ENCODE data around the gene UNC119B.

The UNC119B gene

GRCh38 chr12:120698665-120699064 is 11.6 kb upstream of the UNC119B start:
- Histone ChIP-seq H2BK12ac (ENCODE audit: low read length) (no peak overlapping the region), H3K36me3 (replicated peaks in 1 of 2; ENCODE audit: control insufficient read depth in 2 of 2, insufficient read depth in 2 of 2, low read length in 2 of 2) (peaks cover 48 to 95% of the 10 kb centered on the region in 2 donors), H4K91ac (ENCODE audit: low read depth, low read length, poor library complexity) (no peak overlapping the region), H3K18ac (ENCODE audit: low read length) (no peak overlapping the region), H3K27ac (replicated peaks; ENCODE audit: low read length) (no peak overlapping the region), H2BK120ac (ENCODE audit: low read depth, low read length) (no peak overlapping the region), H3K4ac (ENCODE audit: low read length) (no peak overlapping the region), H2AK5ac (ENCODE audit: low read depth, low read length) (no peak overlapping the region), H2BK15ac (ENCODE audit: low read length) (no peak overlapping the region), H3K14ac (ENCODE audit: low read length) (no peak overlapping the region), H3K4me3 (ENCODE audit: low read length in 2 of 2) (no peak overlapping the region), H3K27me3 (ENCODE audit: control insufficient read depth in 3 of 3, insufficient read depth in 3 of 3, low read depth in 1 of 3, low read length in 3 of 3) (no peaks in the 10 kb centered on the region), H2AFZ (ENCODE audit: low read length) (no peak overlapping the region), H3K4me2 (ENCODE audit: insufficient read depth, low read length, poor library complexity, severe bottlenecking) (no peak overlapping the region), H4K8ac (ENCODE audit: low read depth, low read length) (no peak overlapping the region), H3K9ac (ENCODE audit: low read depth, low read length, poor library complexity) (no peak overlapping the region), H3K79me1 (ENCODE audit: low read depth, low read length) (no peaks in the 10 kb centered on the region), H3K23ac (ENCODE audit: low read depth, low read length, poor library complexity) (no peak overlapping the region), H3K9me3 (replicated peaks in 1 of 2; ENCODE audit: control insufficient read depth in 2 of 2, insufficient read depth in 1 of 2, low read depth in 1 of 2, low read length in 2 of 2) (no peaks in the 10 kb centered on the region), H3K4me1 (ENCODE audit: control insufficient read depth in 2 of 2, insufficient read depth in 1 of 2, low read depth in 1 of 2, low read length in 2 of 2) (peaks cover 5 to 13% of the 10 kb centered on the region in 2 donors), H2BK5ac (ENCODE audit: low read length) (no peak overlapping the region)
- DNase-seq (ENCODE audit: low spot score) = no peak
- no CpG with 5 or more reads among the region's 3 CpGs for WGBS, 2 donors (ENCODE audit: extremely low coverage in 2 of 2, insufficient read length in 2 of 2, insufficient replicate concordance in 1 of 2)

- H3K4ac ChIP-seq (ENCODE audit: low read length) = no peak overlapping the region
- no peak overlapping the region for H2BK120ac ChIP-seq (ENCODE audit: low read depth, low read length)
- no peak overlapping the region for H2BK15ac ChIP-seq (ENCODE audit: low read length)
- H3K18ac ChIP-seq (ENCODE audit: low read length) = no peak overlapping the region
- H2BK12ac ChIP-seq (ENCODE audit: low read length) = no peak overlapping the region
- no peak overlapping the region for H2BK5ac ChIP-seq (ENCODE audit: low read length)
- no peaks in the 10 kb centered on the region for H3K79me1 ChIP-seq (ENCODE audit: low read depth, low read length)
- H3K36me3 ChIP-seq (replicated peaks in 1 of 2; ENCODE audit: control insufficient read depth in 2 of 2, insufficient read depth in 2 of 2, low read length in 2 of 2) = peaks cover 45 to 99% of the 10 kb centered on the region in 2 donors
- no peak overlapping the region for H2AK5ac ChIP-seq (ENCODE audit: low read depth, low read length)
- no peak overlapping the region for H4K91ac ChIP-seq (ENCODE audit: low read depth, low read length, poor library complexity)
- no peaks in the 10 kb centered on the region for H3K9me3 ChIP-seq (replicated peaks in 1 of 2; ENCODE audit: control insufficient read depth in 2 of 2, insufficient read depth in 1 of 2, low read depth in 1 of 2, low read length in 2 of 2)
- H3K4me3 ChIP-seq (ENCODE audit: low read length in 2 of 2) = no peak overlapping the region
- H4K8ac ChIP-seq (ENCODE audit: low read depth, low read length) = no peak overlapping the region
- no peak overlapping the region for H3K9ac ChIP-seq (ENCODE audit: low read depth, low read length, poor library complexity)
- H3K23ac ChIP-seq (ENCODE audit: low read depth, low read length, poor library complexity) = no peak overlapping the region
- no peaks in the 10 kb centered on the region for H3K27me3 ChIP-seq (ENCODE audit: control insufficient read depth in 3 of 3, insufficient read depth in 3 of 3, low read depth in 1 of 3, low read length in 3 of 3)
- H3K4me1 ChIP-seq (ENCODE audit: control insufficient read depth in 2 of 2, insufficient read depth in 1 of 2, low read depth in 1 of 2, low read length in 2 of 2) = peaks cover 0 to 4% of the 10 kb centered on the region in 2 donors
- no peak overlapping the region for H3K4me2 ChIP-seq (ENCODE audit: insufficient read depth, low read length, poor library complexity, severe bottlenecking)
- DNase-seq (ENCODE audit: low spot score) = no peak
- H2AFZ ChIP-seq (ENCODE audit: low read length) = no peak overlapping the region
- no peak overlapping the region for H3K14ac ChIP-seq (ENCODE audit: low read length)
- no peak overlapping the region for H3K27ac ChIP-seq (replicated peaks; ENCODE audit: low read length)
- WGBS, 2 donors (ENCODE audit: extremely low coverage in 2 of 2, insufficient read length in 2 of 2, insufficient replicate concordance in 1 of 2) = no CpG with 5 or more reads among the region's 7 CpGs
Measured at GRCh38 chr12:120699553-120699952, 10.7 kb upstream of the UNC119B start.

- Histone ChIP-seq H3K27me3 (ENCODE audit: control insufficient read depth in 3 of 3, insufficient read depth in 3 of 3, low read depth in 1 of 3, low read length in 3 of 3) (no peaks in the 10 kb centered on the region), H4K91ac (ENCODE audit: low read depth, low read length, poor library complexity) (no peak overlapping the region), H4K8ac (ENCODE audit: low read depth, low read length) (no peak overlapping the region), H3K36me3 (replicated peaks in 1 of 2; ENCODE audit: control insufficient read depth in 2 of 2, insufficient read depth in 2 of 2, low read length in 2 of 2) (peaks cover 35 to 97% of the 10 kb centered on the region in 2 donors), H2AFZ (ENCODE audit: low read length) (no peak overlapping the region), H3K4me1 (ENCODE audit: control insufficient read depth in 2 of 2, insufficient read depth in 1 of 2, low read depth in 1 of 2, low read length in 2 of 2) (no peaks in the 10 kb centered on the region), H2BK5ac (ENCODE audit: low read length) (no peak overlapping the region), H2AK5ac (ENCODE audit: low read depth, low read length) (no peak overlapping the region), H3K9me3 (replicated peaks in 1 of 2; ENCODE audit: control insufficient read depth in 2 of 2, insufficient read depth in 1 of 2, low read depth in 1 of 2, low read length in 2 of 2) (no peaks in the 10 kb centered on the region), H2BK120ac (ENCODE audit: low read depth, low read length) (no peak overlapping the region), H3K4me2 (ENCODE audit: insufficient read depth, low read length, poor library complexity, severe bottlenecking) (no peak overlapping the region), H3K79me1 (ENCODE audit: low read depth, low read length) (no peaks in the 10 kb centered on the region), H3K18ac (ENCODE audit: low read length) (no peak overlapping the region), H3K23ac (ENCODE audit: low read depth, low read length, poor library complexity) (no peak overlapping the region), H3K27ac (replicated peaks; ENCODE audit: low read length) (no peak overlapping the region), H2BK15ac (ENCODE audit: low read length) (no peak overlapping the region), H3K14ac (ENCODE audit: low read length) (no peak overlapping the region), H3K4me3 (ENCODE audit: low read length in 2 of 2) (no peak overlapping the region), H3K4ac (ENCODE audit: low read length) (no peak overlapping the region), H3K9ac (ENCODE audit: low read depth, low read length, poor library complexity) (no peak overlapping the region), H2BK12ac (ENCODE audit: low read length) (no peak overlapping the region)
- WGBS, 2 donors (ENCODE audit: extremely low coverage in 2 of 2, insufficient read length in 2 of 2, insufficient replicate concordance in 1 of 2) = no CpG with 5 or more reads among the region's 5 CpGs
- no peak for DNase-seq (ENCODE audit: low spot score)
Measured at GRCh38 chr12:120700886-120701285, 9.4 kb upstream of the UNC119B start.

GRCh38 chr12:120702637-120703036 is 7.6 kb upstream of the UNC119B start:
- H2AK5ac ChIP-seq (ENCODE audit: low read depth, low read length) = no peak overlapping the region
- H3K23ac ChIP-seq (ENCODE audit: low read depth, low read length, poor library complexity) = no peak overlapping the region
- DNase-seq (ENCODE audit: low spot score) = no peak
- no peaks in the 10 kb centered on the region for H3K27me3 ChIP-seq (ENCODE audit: control insufficient read depth in 3 of 3, insufficient read depth in 3 of 3, low read depth in 1 of 3, low read length in 3 of 3)
- no peak overlapping the region for H3K9ac ChIP-seq (ENCODE audit: low read depth, low read length, poor library complexity)
- no peak overlapping the region for H4K8ac ChIP-seq (ENCODE audit: low read depth, low read length)
- H4K91ac ChIP-seq (ENCODE audit: low read depth, low read length, poor library complexity) = no peak overlapping the region
- no peak overlapping the region for H3K14ac ChIP-seq (ENCODE audit: low read length)
- no peak overlapping the region for H3K4ac ChIP-seq (ENCODE audit: low read length)
- no peaks in the 10 kb centered on the region for H3K4me1 ChIP-seq (ENCODE audit: control insufficient read depth in 2 of 2, insufficient read depth in 1 of 2, low read depth in 1 of 2, low read length in 2 of 2)
- WGBS, 2 donors (ENCODE audit: extremely low coverage in 2 of 2, insufficient read length in 2 of 2, insufficient replicate concordance in 1 of 2) = no CpG with 5 or more reads among the region's 1 CpG
- no peak overlapping the region for H2BK5ac ChIP-seq (ENCODE audit: low read length)
- H2AFZ ChIP-seq (ENCODE audit: low read length) = no peak overlapping the region
- H3K18ac ChIP-seq (ENCODE audit: low read length) = no peak overlapping the region
- H3K27ac ChIP-seq (replicated peaks; ENCODE audit: low read length) = no peak overlapping the region
- H3K9me3 ChIP-seq (replicated peaks in 1 of 2; ENCODE audit: control insufficient read depth in 2 of 2, insufficient read depth in 1 of 2, low read depth in 1 of 2, low read length in 2 of 2) = no peaks in the 10 kb centered on the region
- no peak overlapping the region for H3K4me2 ChIP-seq (ENCODE audit: insufficient read depth, low read length, poor library complexity, severe bottlenecking)
- peaks cover 25 to 80% of the 10 kb centered on the region in 2 donors for H3K36me3 ChIP-seq (replicated peaks in 1 of 2; ENCODE audit: control insufficient read depth in 2 of 2, insufficient read depth in 2 of 2, low read length in 2 of 2)
- no peaks in the 10 kb centered on the region for H3K79me1 ChIP-seq (ENCODE audit: low read depth, low read length)
- H3K4me3 ChIP-seq (ENCODE audit: low read length in 2 of 2) = no peak overlapping the region
- no peak overlapping the region for H2BK120ac ChIP-seq (ENCODE audit: low read depth, low read length)
- H2BK12ac ChIP-seq (ENCODE audit: low read length) = no peak overlapping the region
- H2BK15ac ChIP-seq (ENCODE audit: low read length) = no peak overlapping the region

Measured in neuronal stem cell (in vitro differentiated cells).